Suppressor macrophage treated with lipopolysaccharide for 4 hours (primary cell): ENCODE results near the gene P2RY4.
"Not testable (repeated sequence)": the region's sequence is repeated elsewhere in the genome, so short reads cannot be mapped to it uniquely, and the experiment has no call there.

Source experiments
- DNase-seq: peaks from one replicate; pipeline ENCODE4 v3.0.0-alpha.2; 2020

The P2RY4 gene

DNA sequence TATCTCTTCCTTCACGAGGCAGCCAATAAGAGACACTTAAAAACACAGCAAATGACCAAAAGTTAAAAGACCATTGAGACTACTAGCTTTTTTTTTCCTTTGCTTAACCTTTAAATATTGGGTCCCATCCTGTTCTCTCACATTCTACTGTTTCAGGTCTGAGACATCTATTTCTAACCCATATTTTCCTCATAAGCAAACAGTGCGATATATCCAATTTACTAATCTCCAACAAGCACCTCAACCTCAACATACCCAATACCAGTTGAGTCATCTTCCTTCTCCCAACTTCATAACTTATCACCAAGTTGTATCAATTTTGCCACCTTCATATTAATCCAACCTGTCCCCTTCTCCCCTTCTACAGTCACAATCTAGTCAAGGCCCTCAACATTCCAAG lies 18.5 kb downstream of the P2RY4 start:
- DNase-seq, result no peak

DNA sequence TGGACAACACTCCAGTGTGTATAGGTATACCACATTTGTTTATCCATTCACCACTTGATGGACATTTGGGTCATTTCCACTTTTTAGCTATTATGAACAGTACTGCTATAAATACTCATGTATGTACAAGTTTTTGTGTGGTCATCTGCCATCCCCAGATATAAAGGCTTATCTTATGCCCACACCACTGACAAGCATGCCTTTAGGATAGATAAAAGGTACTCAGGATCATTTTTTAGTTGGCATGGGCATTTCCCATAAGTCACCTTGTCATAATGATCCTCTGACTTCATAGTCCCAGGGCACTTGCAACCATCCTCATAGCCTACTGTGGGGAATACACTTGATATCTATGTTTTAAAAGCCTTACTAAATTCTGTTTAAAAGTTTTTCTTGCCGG lies 19.3 kb downstream of the P2RY4 start:
- no peak for DNase-seq

DNA sequence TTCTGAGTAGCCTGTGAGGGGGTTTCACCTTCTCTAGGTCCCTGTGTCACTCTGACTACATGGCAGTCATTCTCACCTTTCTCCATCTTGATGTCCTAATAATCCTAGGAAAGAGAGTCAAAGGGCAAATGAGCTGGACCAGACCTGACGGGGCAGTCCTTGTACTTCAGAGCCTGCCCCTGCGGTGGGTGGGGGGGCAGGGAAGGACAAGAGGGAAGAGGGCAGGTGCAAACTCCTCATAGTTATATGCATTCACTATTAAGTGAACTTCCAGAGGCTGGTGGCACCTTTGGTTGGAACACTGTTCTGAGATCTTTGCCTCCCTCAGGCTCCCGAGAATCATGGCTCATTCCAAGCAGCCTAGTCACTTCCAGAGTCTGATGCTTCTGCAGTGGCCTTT lies 25.6 kb downstream of the P2RY4 start, which contains the start of gene AWAT1:
TSS of gene AWAT1 (plus strand) at position 301 of the 400 bp plus-strand sequence. CDS start at position 342, 41 bp downstream.
- no peak for DNase-seq

- no peak for DNase-seq
These were observed 28.3 kb downstream of the P2RY4 start for GRCh38 chrX:70231666-70232065.

DNA sequence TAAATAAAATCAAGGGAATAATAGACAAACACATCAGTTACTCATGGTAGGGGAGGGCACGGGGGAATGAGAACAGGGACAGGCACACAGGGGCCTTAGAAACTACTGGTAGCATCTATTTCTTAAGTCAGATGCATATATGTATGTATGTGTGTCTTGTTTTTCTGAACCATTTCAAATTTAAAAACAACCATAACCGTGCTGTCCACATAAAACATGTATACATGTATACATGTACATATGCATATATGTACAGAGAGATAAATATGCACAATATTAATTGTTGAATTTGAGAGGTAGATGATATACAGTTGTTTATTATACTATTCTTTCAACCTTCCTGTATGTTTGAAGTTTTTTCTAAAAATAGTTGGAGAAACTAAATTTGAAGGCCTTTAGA lies 33.3 kb downstream of the P2RY4 start:
- DNase-seq, result no peak

DNA sequence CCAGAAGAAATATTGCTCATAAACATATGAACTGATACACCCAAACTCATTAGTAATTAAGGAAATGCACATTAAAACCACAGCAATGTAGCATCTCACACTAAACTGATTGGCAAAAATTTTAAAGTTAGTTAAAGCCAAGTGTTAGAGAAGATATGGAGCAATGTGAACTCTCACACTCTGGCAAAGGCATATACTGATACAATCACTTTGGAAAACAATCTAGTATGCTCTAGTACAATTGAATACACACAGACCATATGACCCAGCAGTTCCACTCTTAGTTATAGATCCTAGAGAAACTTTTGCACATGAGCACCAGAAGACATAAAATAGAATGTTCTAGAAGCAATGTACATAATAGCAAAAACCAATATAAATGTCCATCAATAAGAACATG lies 34.0 kb downstream of the P2RY4 start:
- DNase-seq, result no peak

- no peak for DNase-seq
These were observed 39.9 kb downstream of the P2RY4 start for GRCh38 chrX:70219938-70220764.

GRCh38 chrX:70209570-70209969 lies 50.4 kb downstream of the P2RY4 start:
- DNase-seq, result not testable (repeated sequence)

- no peak for DNase-seq
These were observed 51.5 kb downstream of the P2RY4 start for GRCh38 chrX:70208479-70208878.
